ENCODE results near the gene CYBA.

Gene CYBA

GRCh38 chr16:88633684-88634140 is 17.1 kb downstream of the CYBA start:
- H3K27ac ChIP-seq: no peak overlapping the region
- DNase-seq (ENCODE audit: low read depth, low spot score): no peak

- H3K27ac ChIP-seq: no peak overlapping the region
- no peak for DNase-seq (ENCODE audit: low read depth, low spot score)
These were observed 18.3 kb downstream of the CYBA start for GRCh38 chr16:88632587-88632930.

DNA sequence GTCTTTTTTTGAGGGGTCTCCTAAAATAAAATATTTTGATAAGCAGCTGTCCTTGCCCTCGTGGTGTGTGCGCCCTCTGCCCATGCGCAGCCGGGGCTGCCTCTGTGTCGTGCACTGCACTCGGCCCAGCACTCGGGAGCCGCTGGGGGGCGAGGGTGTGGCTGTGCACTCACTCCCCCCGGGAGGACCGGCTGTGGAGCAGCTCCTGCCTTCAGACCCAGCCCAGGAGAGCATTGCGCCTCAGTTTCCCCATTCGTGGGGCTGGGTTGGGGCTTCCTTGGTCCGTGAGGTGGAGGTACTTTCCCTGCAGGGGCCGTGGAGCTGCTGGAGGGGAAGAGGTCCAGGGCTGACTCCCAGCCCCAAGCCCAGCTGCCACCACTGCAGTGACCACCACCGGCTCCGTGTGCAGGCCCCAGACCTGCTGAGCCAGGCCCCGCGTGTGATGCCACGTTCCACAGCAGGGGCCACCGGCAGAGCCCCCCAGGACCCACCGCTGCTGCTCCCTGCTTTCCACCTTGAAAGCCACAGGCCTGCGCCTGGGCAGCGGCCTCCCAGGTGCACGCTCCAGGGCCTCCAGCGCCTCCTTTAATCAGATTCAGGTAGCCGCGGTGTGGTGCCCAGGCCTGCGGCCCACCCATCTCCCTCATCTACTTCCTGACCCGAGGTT is 18.8 kb downstream of the CYBA start:
- no peak overlapping the region for H3K27ac ChIP-seq
- no peak for DNase-seq (ENCODE audit: low read depth, low spot score)

- H3K27ac ChIP-seq: no peak overlapping the region
- no peak for DNase-seq (ENCODE audit: low read depth, low spot score)
These were observed 19.5 kb downstream of the CYBA start for GRCh38 chr16:88631384-88631783.

- no peak for DNase-seq (ENCODE audit: low read depth, low spot score)
- H3K27ac ChIP-seq: no peak overlapping the region
These were observed 19.9 kb downstream of the CYBA start for GRCh38 chr16:88630941-88631340.

GRCh38 chr16:88630433-88630832 is 20.4 kb downstream of the CYBA start:
- H3K27ac ChIP-seq: no peak overlapping the region
- no peak for DNase-seq (ENCODE audit: low read depth, low spot score)

DNA sequence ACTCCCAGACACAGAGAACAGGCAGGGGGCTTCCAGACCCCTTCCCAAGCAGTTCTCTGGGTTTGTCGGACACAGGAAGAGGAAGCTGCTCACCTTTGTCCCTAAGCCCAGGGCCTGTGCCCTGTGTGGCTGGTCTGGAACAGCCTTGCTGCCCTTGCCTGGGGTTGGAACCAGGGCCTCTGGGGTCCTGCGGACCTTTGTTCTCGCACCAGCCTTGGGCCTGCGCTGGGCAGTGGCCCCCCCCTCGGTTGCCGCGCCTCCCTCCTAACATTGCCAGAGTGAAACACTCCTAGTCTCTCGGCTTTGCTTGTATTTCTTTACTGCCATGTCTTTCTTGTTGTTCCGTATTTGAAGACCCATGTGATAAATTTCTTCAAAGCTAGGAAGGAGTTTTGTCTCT is 21.0 kb downstream of the CYBA start:
- no peak overlapping the region for H3K27ac ChIP-seq
- DNase-seq (ENCODE audit: low read depth, low spot score): no peak

DNA sequence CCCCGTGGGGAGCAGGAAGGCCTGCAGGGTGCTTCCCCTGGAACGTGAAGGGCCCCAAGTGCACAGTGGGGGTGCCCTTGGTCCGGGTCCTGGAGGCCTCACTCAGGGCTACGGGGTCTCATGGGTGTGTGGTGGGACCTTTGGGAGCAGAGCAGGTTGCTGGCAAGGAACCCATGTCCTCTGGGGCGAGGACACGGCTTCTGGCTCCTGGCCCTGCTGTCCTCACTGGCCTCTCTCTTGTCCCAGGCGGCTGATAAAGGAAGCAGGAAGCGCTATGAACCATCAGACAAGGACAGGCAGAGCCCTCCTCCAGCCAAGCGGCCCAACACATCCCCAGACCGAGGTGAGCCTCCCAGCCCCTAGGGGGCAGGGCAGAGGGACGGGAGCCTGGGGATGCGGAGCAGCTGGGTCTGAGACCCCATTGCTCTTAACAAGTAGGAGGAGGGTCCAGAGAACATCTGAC is 22.3 kb downstream of the CYBA start:
- no peak overlapping the region for H3K27ac ChIP-seq
- DNase-seq (ENCODE audit: low read depth, low spot score): no peak

DNA sequence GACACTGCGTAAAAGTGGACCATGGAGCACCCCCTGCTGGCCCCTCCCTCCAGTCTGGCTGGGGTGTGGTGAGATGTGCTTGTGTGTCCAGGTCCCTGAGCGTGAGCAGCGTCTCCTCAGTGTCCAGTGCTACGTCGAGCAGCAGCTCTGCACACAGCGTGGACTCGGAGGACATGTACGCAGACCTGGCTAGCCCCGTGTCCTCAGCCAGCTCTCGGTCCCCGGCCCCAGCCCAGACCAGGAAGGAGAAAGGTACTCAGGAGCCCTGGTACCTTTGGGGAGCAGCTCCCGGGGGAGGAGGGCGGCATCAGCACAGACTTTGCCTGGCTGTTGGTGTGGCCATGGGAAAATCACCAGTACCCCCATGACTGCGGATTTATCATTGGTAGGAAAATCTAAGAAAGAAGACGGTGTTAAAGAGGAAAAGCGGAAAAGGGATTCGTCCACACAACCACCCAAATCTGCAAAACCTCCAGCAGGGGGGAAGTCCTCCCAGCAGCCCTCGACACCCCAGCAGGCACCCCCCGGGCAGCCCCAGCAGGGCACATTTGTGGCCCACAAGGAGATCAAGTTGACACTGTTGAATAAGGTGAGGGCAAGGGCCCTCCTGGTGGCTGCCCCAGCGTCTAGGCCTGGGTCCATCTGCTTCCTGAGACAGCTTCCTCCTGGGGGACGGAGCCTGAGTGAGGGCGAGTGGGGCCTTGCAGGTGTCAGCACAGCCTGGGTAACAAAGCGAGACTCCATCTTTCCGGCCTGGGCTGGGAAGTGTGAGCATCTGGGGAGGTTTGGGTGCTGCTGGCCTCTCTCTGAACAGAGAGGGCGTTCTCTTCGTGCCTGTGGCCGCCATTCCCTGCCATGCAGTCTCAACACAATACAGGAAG is 23.1 kb downstream of the CYBA start:
- no peak for DNase-seq (ENCODE audit: low read depth, low spot score)
- no peak overlapping the region for H3K27ac ChIP-seq

DNA sequence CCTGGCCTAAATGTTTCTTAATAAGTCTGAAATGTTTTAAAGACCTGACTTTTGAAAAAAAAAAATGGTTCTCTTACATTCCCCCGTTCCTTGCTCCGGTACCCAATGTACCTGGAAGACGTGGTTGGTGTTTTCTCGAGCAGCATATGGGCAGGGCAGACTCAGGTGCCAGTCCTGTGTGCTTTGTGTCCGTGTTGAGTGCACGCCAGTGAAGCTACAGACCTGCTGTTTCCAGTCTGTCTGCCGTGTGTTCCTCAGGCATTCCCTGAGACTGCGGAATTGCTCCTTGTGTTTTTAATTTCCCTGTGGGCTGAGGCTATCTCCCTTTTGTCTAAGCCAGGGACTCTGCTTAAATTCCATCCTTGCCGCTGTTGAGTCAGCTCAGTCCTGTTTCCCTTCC is 24.2 kb downstream of the CYBA start:
- no peak overlapping the region for H3K27ac ChIP-seq
- no peak for DNase-seq (ENCODE audit: low read depth, low spot score)

- no peak for DNase-seq (ENCODE audit: low read depth, low spot score)
- no peak overlapping the region for H3K27ac ChIP-seq
These were observed 25.8 kb downstream of the CYBA start for GRCh38 chr16:88624977-88625576.

GRCh38 chr16:88624481-88624880 is 26.4 kb downstream of the CYBA start:
- no peak overlapping the region for H3K27ac ChIP-seq
- DNase-seq (ENCODE audit: low read depth, low spot score): no peak

- DNase-seq (ENCODE audit: low read depth, low spot score): no peak
- no peak overlapping the region for H3K27ac ChIP-seq
These were observed 27.0 kb downstream of the CYBA start for GRCh38 chr16:88623858-88624257.

DNA sequence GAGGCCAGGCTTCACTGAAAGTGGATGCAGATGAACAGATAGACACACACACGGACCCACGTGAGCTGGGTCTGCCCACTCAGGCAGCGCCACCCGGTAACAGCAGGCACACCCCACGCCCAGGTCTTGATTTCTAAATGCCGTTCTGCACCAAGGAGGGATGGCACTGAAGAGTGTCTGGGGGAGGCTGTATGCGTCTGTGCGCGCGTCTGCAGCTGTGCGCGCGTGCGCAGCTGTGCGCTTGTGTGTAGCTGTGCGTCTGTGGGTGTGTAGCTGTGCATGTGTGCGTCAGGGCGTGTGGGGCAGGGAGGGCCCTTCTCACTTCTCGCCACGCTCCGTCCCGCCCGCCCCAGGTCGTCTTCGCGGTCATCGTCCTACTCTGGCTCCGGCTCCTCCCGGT is 28.0 kb downstream of the CYBA start:
- H3K27ac ChIP-seq: no peak overlapping the region
- DNase-seq (ENCODE audit: low read depth, low spot score): no peak

- no peak for DNase-seq (ENCODE audit: low read depth, low spot score)
- no peak overlapping the region for H3K27ac ChIP-seq
These were observed 28.7 kb downstream of the CYBA start for GRCh38 chr16:88622125-88622524.

DNA sequence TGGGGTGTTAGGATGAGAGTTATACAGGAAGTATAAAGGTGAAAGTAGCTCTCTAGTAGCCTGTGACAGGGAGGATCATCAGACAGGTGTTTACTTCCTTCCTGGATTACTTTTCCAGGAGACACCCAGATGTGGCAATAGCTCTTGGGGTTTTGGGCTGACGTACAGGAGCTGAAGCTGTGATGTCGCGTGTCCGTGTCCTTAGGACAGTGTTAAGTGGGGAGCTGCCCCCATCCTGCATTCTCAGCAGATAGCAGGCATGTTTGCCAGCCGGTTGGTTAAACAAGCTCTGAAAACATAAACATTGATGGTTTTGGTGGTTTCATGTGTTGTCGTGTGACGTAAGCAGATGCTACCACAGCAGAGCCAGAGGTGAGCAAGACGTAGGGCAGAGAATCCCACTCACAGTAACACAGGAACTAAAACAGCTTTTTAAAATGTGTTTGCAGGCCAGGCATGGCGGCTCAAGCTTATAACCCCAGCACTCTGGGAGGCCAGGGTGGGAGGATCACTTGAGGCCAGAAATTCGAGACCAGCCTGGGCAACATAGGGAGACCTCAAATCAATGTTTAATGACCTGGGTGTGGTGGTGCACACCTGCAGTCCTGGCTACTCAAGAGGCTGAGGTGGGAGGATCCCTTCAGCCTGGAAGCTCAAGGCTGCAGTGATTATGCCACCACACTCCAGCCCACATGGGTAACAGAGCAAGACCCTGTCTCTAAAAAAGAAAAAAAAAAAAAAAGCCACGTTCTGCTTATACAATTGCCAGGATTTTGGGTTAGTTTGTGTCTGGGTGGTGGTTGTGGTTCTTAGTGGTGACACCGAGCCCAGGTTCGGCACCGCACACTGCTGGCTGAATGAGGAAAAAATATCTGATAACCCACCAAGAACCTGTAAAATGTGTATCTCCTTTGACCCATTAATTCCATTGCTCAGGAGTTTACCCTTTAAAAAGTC is 30.7 kb downstream of the CYBA start:
- no peak overlapping the region for H3K27ac ChIP-seq

GRCh38 chr16:88618956-88619667 is 31.7 kb downstream of the CYBA start:
- H3K27ac ChIP-seq: no peak overlapping the region
- no peak for DNase-seq (ENCODE audit: low read depth, low spot score)

More for the DNA sequence above, 30.7 kb downstream of the CYBA start:
- no peak for DNase-seq (ENCODE audit: low read depth, low spot score)

DNA sequence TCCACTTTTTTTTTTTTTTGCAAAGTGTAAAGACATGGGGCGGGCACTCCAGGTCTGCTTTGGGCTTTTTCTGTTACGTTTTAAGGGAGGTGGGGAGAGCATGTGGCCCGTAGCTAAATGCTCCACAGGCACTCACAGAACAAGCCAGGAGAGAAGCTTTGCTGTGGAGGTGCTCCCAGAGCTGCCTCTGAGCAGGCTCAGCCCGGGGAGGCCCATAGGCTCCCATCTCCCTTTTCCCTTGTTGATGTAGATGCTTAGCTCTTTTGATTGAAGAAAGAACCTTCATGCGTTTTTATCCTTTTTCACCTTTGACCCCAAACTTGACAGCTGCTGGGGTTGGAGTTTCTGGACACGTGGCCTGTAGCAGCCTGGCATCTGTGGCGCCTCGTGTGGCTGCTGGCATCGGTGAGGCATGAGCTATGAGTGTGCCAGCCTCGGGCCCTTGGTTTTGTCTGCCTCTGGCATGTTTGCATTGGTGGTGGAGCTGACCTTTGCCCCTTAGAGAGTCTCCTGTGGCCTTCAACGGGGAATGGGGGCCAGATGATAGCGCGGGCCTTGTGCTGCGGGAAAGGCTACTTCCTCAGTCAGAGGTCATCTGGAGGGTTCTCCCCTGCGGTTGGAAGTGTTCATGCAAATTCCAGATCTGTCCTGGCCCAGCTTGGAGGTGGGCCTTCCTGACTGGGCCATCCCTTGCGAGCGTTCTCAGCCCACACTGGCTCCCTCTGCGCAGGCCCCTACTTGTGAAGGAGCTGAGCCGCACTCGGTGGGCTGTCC is 32.5 kb downstream of the CYBA start:
- DNase-seq (ENCODE audit: low read depth, low spot score): no peak
- H3K27ac ChIP-seq: no peak overlapping the region
